NCI-H82 treated with DMSO at 0.1 percent for 48 hours (cell line): ENCODE results near the gene ALG12.

Experiments used
- DNase-seq: peaks from one replicate; lab custom pipeline; 2025; ENCODE audit not compliant: unreplicated experiment; lab: John Stamatoyannopoulos, UW

The ALG12 gene

GRCh38 chr22:49930596-49931412 is 12.6 kb upstream of the ALG12 start:
- no peak for DNase-seq

- DNase-seq: no peak
Measured at GRCh38 chr22:49929994-49930575, 11.8 kb upstream of the ALG12 start.

- DNase-seq: no peak
Measured at GRCh38 chr22:49929211-49929979, 11.2 kb upstream of the ALG12 start.

GRCh38 chr22:49928555-49929210 is 10.4 kb upstream of the ALG12 start:
- no peak for DNase-seq

- no peak for DNase-seq
Measured at GRCh38 chr22:49928185-49928495, 9.9 kb upstream of the ALG12 start.

- DNase-seq: no peak
Measured at GRCh38 chr22:49927483-49928184, 9.4 kb upstream of the ALG12 start.

- no peak for DNase-seq
Measured at GRCh38 chr22:49926916-49927315, 8.7 kb upstream of the ALG12 start.

- DNase-seq: no peak
Measured at GRCh38 chr22:49925525-49926128, 7.4 kb upstream of the ALG12 start.

GRCh38 chr22:49924113-49924833 is 6.0 kb upstream of the ALG12 start:
- no peak for DNase-seq

GRCh38 chr22:49923445-49923844 is 5.2 kb upstream of the ALG12 start:
- no peak for DNase-seq

- DNase-seq: no peak
Measured at GRCh38 chr22:49922926-49923325, 4.7 kb upstream of the ALG12 start.

GRCh38 chr22:49922484-49922883 is 4.2 kb upstream of the ALG12 start:
- DNase-seq: no peak

GRCh38 chr22:49921508-49922278 is 3.5 kb upstream of the ALG12 start:
- DNase-seq: no peak

GRCh38 chr22:49920859-49921258 is 2.6 kb upstream of the ALG12 start:
- no peak for DNase-seq

GRCh38 chr22:49918911-49919881 is 958 bp upstream of the ALG12 start:
- no peak for DNase-seq

- no peak for DNase-seq
Measured at GRCh38 chr22:49916831-49917230, 1.4 kb downstream of the ALG12 start.

GRCh38 chr22:49915610-49916009 is 2.6 kb downstream of the ALG12 start:
- DNase-seq: no peak

- DNase-seq: no peak
Measured at GRCh38 chr22:49914256-49914655, 4.0 kb downstream of the ALG12 start.
